ENCODE measurements around the gene AKR1E2. TPM values are rescaled to one million over a fixed set of nuclear protein-coding genes. Genes with fewer than 3 reads are reported as not detected.

Gene AKR1E2
- total and polyA plus RNA-seq, 8 donors = 1.9 to 16.7 (median 2.5) TPM; not detected in 2

- H3K4me1 ChIP-seq = peaks cover 3 to 17% (median 8%) of the 10 kb centered on the region in 4 donors
- 61 to 74% (median 71%) methylated on average over 7 of the region's 7 CpGs for WGBS, 5 donors
- intact Hi-C loops (cut with DNase I; ENCODE audit: low total_unique reads) = no loop called here
- no peak overlapping the region for H3K27ac ChIP-seq
- DNase-seq = no peak
- no peaks in the 10 kb centered on the region for H3K9me3 ChIP-seq
- H3K27me3 ChIP-seq = no peaks in the 10 kb centered on the region
- no peak for TF ChIP-seq EP300 (IDR thresholded peaks at IDR 0.05)
- TF ChIP-seq CTCF (IDR thresholded peaks at IDR 0.05) = no peak
- no peak for TF ChIP-seq POLR2A (IDR thresholded peaks at IDR 0.05)
- no peak for TF ChIP-seq POLR2AphosphoS5 (IDR thresholded peaks at IDR 0.05)
- no peak overlapping the region for H3K4me3 ChIP-seq
- H3K36me3 ChIP-seq = no peaks in the 10 kb centered on the region
Observed at GRCh38 chr10:4819707-4820106, 6.3 kb upstream of the AKR1E2 start.

DNA sequence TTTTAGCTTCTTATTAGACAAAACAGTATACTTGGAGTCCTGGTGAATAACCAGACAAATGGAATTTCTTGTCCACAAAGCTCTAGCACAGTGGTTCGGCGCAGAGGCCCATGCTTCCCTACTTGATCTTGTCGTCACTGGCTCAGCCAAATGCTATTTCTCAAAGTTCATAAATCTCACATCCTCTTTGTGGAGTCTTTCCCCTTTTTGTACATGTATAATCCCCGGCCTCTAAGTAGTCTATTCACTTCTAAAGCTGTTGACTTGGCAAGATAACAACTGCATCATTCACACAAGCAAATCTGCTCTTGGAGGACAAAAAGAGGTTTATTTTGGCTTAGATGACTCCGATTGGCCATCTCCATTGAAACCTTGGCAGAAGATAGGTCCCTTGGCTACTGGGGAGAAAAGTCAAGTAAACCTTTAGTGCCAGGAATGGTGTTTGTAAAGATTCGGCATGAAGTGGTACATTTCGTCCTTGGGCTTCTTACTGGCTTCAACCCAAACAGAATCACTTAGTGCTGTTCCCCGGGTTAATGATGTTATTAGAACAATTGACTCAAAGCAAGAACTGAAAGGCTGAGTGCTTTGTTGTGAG, 5.1 kb upstream of the AKR1E2 start:
- no peaks in the 10 kb centered on the region for H3K9me3 ChIP-seq
- H3K4me1 ChIP-seq = peaks cover 0 to 22% (median 6%) of the 10 kb centered on the region in 4 donors
- peak overlapping the region in 3 of 5 donors; percentile 13 to 59 (median 53) for H3K27ac ChIP-seq
- H3K36me3 ChIP-seq = no peaks in the 10 kb centered on the region
- no peak overlapping the region for H3K4me3 ChIP-seq
- intact Hi-C loops (cut with DNase I; ENCODE audit: low total_unique reads) = no loop called here
- DNase-seq = peak in 1 of 2 donors; percentile 75
- no peaks in the 10 kb centered on the region for H3K27me3 ChIP-seq
- 53 to 74% (median 59%) methylated on average over 8 of the region's 8 CpGs for WGBS, 5 donors
- TF ChIP-seq POLR2AphosphoS5 (IDR thresholded peaks at IDR 0.05) = peak in 2 of 3 donors; percentile 23 to 54
- no peak for TF ChIP-seq EP300 (IDR thresholded peaks at IDR 0.05)

DNA sequence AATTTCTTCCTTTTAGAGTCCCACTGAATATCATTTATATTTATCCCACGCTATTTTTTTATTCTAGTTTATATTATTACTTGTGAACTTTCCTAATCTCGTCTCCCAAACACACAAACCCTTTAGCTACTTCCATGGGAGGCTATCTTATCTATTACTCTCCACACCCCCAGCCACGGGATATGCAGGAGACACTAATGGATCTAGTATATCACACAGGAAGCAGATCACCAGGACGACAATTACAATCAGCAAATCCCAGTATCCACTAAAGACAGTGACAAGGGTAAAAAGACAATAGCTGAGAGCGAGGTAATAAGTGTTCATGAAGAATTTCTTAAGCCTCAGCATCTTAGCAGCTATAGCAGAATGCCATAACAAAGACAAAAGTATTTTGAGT, 3.8 kb upstream of the AKR1E2 start:
- intact Hi-C loops (cut with DNase I; ENCODE audit: low total_unique reads) = no loop called here
- Histone ChIP-seq H3K9me3 (no peaks in the 10 kb centered on the region), H3K36me3 (no peaks in the 10 kb centered on the region), H3K4me3 (no peak overlapping the region), H3K4me1 (peaks cover 8 to 35% (median 16%) of the 10 kb centered on the region in 4 donors), H3K27me3 (peaks cover 0 to 7% (median 0%) of the 10 kb centered on the region in 3 donors), H3K27ac (no peak overlapping the region)
- TF ChIP-seq EP300 (IDR thresholded peaks at IDR 0.05) (no peak), CTCF (IDR thresholded peaks at IDR 0.05) (no peak), POLR2AphosphoS5 (IDR thresholded peaks at IDR 0.05) (no peak), POLR2A (IDR thresholded peaks at IDR 0.05) (no peak)
- WGBS, 5 donors = 32 to 48% (median 37%) methylated on average over 5 of the region's 5 CpGs
- DNase-seq = no peak

DNA sequence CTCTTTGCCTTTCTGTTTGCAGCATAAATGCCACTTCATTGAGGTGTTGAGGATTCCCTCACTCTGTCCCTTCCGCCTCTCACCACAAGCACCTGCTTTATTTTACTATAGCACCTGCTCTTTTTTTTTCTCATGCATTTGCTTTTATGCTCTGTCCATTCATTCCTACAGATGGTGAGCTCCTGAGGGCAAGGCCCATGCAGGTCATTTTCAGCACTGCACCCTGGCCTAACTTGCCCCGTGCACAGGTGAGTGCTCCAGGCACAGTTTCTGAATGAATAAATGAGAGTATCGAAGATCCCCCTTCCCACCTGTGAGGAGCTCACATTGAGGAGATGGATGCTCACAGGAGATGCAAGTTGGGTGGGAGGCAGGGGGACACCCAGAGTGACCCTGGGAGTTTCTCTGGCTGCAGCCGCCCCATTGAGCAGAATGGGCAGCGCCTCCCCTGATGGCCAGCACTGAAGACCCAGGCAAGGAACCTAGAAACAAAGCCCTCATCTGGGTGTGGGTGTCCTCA, 1.2 kb upstream of the AKR1E2 start:
- Histone ChIP-seq H3K9me3 (no peaks in the 10 kb centered on the region), H3K27me3 (peaks cover 0 to 7% (median 0%) of the 10 kb centered on the region in 3 donors), H3K4me1 (peaks cover 8 to 37% (median 17%) of the 10 kb centered on the region in 4 donors), H3K4me3 (no peak overlapping the region), H3K27ac (peak overlapping the region in 1 of 5 donors; percentile 92), H3K36me3 (no peaks in the 10 kb centered on the region)
- 92 to 98% (median 94%) methylated on average over 4 to 5 of the region's 5 CpGs for WGBS, 5 donors
- intact Hi-C loops (cut with DNase I; ENCODE audit: low total_unique reads) = no loop called here
- DNase-seq = no peak
- TF ChIP-seq CTCF (IDR thresholded peaks at IDR 0.05) = no peak
- no peak for TF ChIP-seq POLR2A (IDR thresholded peaks at IDR 0.05)
- no peak for TF ChIP-seq EP300 (IDR thresholded peaks at IDR 0.05)
- no peak for TF ChIP-seq POLR2AphosphoS5 (IDR thresholded peaks at IDR 0.05)

DNA sequence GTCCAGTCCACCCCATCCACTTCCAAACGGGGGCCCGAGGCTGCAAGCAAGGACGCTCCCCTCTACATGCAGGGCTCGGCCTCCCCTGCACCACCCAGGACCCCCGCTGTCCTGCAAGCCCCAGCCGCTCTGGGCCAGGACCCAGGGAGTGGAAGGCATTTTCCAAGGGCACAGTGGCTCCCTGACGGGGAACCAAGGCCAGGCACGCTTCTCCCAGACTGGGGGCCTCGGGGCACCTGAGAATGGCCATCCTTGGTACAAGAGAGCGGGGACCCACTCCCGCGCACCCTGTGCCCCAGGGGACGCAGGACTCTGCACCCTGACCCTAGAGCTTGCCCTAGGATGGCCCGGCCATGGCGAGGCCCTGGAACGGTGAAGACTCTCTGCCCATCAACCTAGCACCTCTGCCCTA, 545 bp upstream of the AKR1E2 start:
- intact Hi-C loops (cut with DNase I; ENCODE audit: low total_unique reads) = no loop called here
- Histone ChIP-seq H3K36me3 (no peaks in the 10 kb centered on the region), H3K4me1 (peaks cover 8 to 31% (median 17%) of the 10 kb centered on the region in 4 donors), H3K27me3 (peaks cover 0 to 7% (median 0%) of the 10 kb centered on the region in 3 donors), H3K4me3 (peak overlapping the region; percentile 49 to 63 (median 54)), H3K27ac (peak overlapping the region in 3 of 5 donors; percentile 87 to 92 (median 88)), H3K9me3 (no peaks in the 10 kb centered on the region)
- no peak for TF ChIP-seq EP300 (IDR thresholded peaks at IDR 0.05)
- no peak for TF ChIP-seq CTCF (IDR thresholded peaks at IDR 0.05)
- no peak for TF ChIP-seq POLR2AphosphoS5 (IDR thresholded peaks at IDR 0.05)
- no peak for TF ChIP-seq POLR2A (IDR thresholded peaks at IDR 0.05)
- DNase-seq = peak in 1 of 2 donors; percentile 14
- 91 to 99% (median 97%) methylated on average over 10 to 16 of the region's 16 CpGs for WGBS, 5 donors

All from stomach (tissue), 9 donors.